GM19043 (cell line): Measurements from ENCODE around the gene SLC66A1.
"Not testable (repeated sequence)": the region's sequence is repeated elsewhere in the genome, so short reads cannot be mapped to it uniquely, and the experiment has no call there.

Source experiments
- ATAC-seq: cut with Tn5 transposase; IDR thresholded peaks from one replicate; pipeline ENCODE4 v1.9.1; 2021; ENCODE audit warnings: low read depth; ENCODE audit not compliant: unreplicated experiment

SLC66A1 gene, protein sequence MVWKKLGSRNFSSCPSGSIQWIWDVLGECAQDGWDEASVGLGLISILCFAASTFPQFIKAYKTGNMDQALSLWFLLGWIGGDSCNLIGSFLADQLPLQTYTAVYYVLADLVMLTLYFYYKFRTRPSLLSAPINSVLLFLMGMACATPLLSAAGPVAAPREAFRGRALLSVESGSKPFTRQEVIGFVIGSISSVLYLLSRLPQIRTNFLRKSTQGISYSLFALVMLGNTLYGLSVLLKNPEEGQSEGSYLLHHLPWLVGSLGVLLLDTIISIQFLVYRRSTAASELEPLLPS

GRCh38 chr1:19311931-19312781 lies at the start of gene SLC66A1, which contains the start of gene AKR7A2:
Gene SLC66A1 (plus strand): TSS chr1:19312326. CDS start chr1:19317678, 5,352 bp downstream.
Gene AKR7A2 (minus strand): TSS chr1:19312144. CDS start chr1:19312124, 20 bp downstream.
- peak; percentile 55 for ATAC-seq

GRCh38 chr1:19262744-19263143 lies 49.4 kb upstream of the SLC66A1 start:
- ATAC-seq = no peak

DNA sequence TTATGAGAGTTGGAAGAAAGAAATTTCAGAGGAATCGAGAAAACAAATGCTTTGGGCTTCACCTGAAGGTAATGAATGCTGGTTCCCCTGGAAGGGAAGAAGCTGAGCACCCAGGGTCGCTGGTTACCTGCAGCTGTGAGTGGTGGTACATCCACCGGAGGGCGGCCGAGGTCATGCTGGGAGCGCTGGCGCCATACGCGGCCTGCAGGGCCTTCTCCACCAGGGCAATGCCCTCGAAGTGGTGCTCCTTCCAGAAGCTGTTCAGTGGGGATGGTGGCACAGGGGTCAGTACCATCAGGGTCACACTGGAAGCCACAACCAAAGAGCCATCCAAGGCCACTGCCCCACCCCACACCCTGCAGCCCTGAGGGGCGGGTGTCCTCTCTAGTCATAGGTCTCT lies 43.7 kb upstream of the SLC66A1 start:
- no peak for ATAC-seq

- not testable (repeated sequence) for ATAC-seq
Observed at GRCh38 chr1:19269427-19270342, 42.4 kb upstream of the SLC66A1 start.

GRCh38 chr1:19270343-19270730 lies 41.8 kb upstream of the SLC66A1 start:
- not testable (repeated sequence) for ATAC-seq

DNA sequence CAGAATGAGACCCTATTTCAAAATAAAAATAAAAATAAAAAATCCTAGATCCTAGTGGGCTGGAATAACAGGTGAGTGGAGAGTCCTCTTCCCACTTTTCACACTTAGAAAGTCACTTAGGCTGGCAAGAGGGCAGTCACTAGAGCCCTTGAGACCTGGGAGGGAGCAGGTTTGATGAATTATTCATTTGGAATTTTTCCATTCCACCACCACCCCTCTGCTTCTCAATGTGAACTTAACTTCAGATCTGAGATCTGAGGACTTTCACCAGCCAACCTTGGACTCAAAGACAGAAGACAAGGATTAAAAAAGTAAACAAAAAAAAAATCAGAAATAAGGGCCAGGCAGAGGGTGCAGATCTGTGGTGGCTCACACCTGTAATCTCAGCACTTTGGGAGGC lies 40.1 kb upstream of the SLC66A1 start:
- ATAC-seq = no peak

- no peak for ATAC-seq
Observed at GRCh38 chr1:19273106-19273843, 38.9 kb upstream of the SLC66A1 start.

DNA sequence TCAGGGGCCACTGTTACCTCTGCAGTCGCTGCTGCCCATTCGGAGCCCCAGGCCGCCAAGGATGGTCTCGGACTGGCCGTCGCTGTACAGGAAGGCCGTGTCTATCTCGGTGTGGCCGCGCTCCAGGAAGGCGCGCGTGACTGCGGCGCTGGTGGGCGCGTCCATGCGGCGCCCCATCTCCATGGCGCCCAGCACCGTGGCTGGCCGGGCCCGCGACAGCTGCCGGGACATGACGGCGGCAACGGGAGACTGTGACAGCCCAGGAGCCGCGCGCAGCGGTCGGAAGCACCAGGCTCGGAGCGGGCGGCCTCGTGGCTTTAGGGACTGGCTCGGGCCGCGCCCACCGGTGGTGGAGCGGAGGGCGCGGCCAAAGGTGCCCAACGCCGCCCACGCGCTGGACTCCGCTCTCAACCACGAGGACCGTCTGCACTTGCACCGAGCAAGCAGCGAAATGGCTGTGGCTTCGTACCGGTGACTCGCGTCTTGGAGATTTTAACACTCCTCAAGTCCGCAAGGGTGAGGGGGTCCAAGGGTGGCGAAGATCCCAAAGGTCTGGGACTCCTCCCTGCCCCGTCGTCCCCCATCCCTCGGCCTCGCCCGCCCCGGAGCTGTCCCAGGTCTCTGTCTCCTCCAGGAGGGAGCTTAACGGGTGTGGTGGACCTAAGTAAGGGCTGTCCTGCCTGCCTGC lies 38.1 kb upstream of the SLC66A1 start:
- ATAC-seq = not testable (repeated sequence)

- ATAC-seq = no peak
Observed at GRCh38 chr1:19274636-19275035, 37.5 kb upstream of the SLC66A1 start.

DNA sequence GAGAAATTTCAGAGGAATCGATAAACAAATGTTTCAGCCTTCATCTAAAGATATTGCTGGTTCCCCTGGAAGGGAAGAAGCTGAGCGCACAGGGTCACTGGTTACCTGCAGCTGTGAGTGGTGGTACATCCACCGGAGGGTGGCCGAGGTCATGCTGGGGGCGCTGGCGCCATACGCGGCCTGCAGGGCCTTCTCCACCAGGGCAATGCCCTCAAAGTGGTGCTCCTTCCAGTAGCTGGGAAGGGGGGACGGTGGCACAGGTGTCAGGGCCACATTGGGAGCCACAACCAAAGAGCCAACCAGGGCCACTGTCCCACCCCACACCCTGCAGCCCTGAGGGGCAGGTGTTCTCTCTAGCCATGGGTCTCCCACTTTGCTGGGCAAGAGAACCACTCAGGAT lies 28.2 kb upstream of the SLC66A1 start:
- no peak for ATAC-seq

DNA sequence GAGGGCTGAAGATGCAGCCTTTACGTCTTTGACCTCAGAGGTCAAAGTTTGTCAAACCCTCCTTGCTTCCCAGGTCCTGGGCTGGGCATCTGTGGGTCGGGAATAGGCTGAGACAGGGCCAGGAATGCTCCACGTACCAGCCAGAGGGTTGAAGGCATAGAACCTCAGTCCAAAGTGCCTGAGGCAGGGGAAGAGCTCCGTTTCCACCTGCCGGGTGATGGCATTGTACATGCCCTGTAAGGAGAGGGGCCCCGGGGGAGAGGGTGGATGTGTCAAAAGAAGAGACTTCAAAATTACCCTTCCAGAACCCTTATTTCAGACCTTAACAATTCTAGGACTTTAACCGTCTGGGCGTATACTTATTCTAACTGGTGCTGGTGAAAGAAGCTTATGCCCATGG lies 27.2 kb upstream of the SLC66A1 start:
- no peak for ATAC-seq

GRCh38 chr1:19285366-19285765 lies 26.8 kb upstream of the SLC66A1 start:
- not testable (repeated sequence) for ATAC-seq

- not testable (repeated sequence) for ATAC-seq
Observed at GRCh38 chr1:19285807-19286206, 26.3 kb upstream of the SLC66A1 start.

DNA sequence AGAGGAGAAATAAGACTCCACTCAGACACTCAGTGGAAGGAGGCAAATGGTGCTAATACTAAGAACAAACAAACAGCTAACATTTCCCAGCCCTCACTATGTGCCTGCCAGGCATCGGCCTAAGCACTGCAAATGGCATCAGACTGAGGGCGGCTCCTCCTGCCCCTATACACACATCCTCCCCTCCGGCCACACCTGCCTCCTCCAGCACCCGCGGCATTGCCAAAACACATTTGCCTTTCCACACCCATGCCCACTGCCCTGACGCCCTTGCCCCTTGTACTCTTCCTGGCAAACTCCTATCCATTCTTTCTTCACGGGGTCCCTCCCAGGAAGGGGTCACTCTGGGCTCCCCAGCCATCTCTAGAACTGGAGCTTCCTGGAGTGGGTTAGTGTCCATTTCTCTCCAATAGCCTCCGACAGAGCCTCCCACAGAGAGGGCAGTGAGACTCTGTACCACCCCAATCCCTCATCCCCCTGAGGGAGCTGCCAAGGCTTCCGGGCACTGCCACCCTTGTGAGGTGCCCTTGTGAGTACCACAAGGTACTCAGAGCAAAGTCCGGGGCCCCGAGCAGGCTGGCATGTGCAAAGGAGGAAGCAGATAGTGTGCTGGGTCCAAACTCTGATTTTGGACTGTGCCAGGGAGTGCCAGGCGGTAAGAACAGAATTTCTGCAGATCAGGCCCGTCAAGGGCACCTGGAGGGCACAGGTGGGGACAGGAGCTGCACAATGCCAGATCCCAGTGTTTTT lies 24.5 kb upstream of the SLC66A1 start:
- ATAC-seq = no peak

GRCh38 chr1:19288324-19289241 lies 23.5 kb upstream of the SLC66A1 start, which contains the start of gene AKR7A3:
Gene AKR7A3 (minus strand): TSS chr1:19288770. CDS start chr1:19288709, 61 bp downstream.
- ATAC-seq = not testable (repeated sequence)

GRCh38 chr1:19289244-19289643 lies 22.9 kb upstream of the SLC66A1 start:
- ATAC-seq = no peak

DNA sequence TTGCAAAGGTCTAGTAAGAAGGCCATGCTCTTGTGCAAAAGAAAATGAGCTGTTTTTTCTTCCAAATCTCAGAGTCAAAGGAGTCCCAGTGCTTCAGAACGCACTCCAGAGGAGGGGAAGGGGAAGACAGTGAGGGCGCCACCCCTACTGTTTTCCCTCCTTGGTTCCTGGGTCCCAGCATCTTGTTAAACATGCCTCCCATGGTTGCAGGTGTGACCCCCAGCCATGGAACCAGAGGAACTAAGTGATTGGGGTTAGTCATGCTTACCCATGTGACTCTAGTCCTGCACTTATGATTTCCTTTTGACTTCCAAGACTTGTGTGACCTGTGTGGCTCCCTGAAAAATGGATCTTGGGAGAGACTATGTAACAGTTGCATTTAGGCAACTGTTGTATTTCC lies 17.5 kb upstream of the SLC66A1 start:
- ATAC-seq = no peak

GRCh38 chr1:19300211-19300610 lies 11.9 kb upstream of the SLC66A1 start:
- ATAC-seq = no peak
